ENCODE data around the gene CCDC61. TPM values are rescaled to one million over a fixed set of nuclear protein-coding genes. Genes with fewer than 3 reads are reported as not detected.

CCDC61 gene
- total and polyA plus RNA-seq, 2 of the 8 experiments (the other 6 are each of a cell fraction or from before 2014, with no cell fraction given), result 7.8 to 17.4 TPM

DNA sequence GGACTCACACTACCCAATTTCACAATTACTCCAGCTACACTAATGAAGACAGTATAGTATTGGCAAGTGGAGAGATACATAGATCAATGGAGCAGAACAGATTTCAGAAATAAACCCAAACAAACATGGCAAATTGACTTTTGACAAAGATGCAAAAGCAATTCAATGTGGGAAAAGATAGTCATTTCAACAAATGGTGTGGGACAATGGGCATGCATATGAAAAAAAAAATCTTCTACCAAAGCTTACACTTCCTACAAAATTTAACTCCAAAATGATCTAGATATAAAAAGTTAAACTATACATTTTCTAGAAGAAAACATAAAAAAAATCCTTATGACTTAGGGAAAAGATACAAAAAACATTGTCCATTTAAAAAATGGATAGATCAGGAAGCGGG lies 48.3 kb downstream of the CCDC61 start:
- Histone ChIP-seq H3K27me3 (replicated peaks in 1 of 4; ENCODE audit: control insufficient read depth in 3 of 4, extremely low read depth in 1 of 4, insufficient read depth in 3 of 4, low read length in 3 of 4) (peaks cover 0 to 2% (median 2%) of the 10 kb centered on the region in 4 experiments; a peak in 5 of 7 replicates), H2BK5ac (ENCODE audit: low read depth, low read length) (no peak overlapping the region), H3K27ac (ENCODE audit: low read depth, low read length) (no peak overlapping the region), H3K23me2 (ENCODE audit: low read depth, low read length) (no peaks in the 10 kb centered on the region), H3K9ac (replicated peaks in 1 of 4; ENCODE audit: extremely low read depth in 1 of 4, low read depth in 3 of 4, low read length in 3 of 4) (no peak overlapping the region), H3K23ac (ENCODE audit: insufficient read length) (no peak overlapping the region), H3K4me2 (ENCODE audit: insufficient read depth in 1 of 2, low read depth in 2 of 2, low read length in 2 of 2) (no peak overlapping the region), H3K9me3 (ENCODE audit: insufficient read depth in 2 of 2, low read depth in 1 of 2, low read length in 1 of 2) (peaks cover 8 to 25% of the 10 kb centered on the region in 2 experiments; a peak in 3 of 4 replicates), H2BK20ac (ENCODE audit: low read length) (no peak overlapping the region), H4K20me1 (replicated peaks in 1 of 2; ENCODE audit: control insufficient read depth in 1 of 2, insufficient read depth in 2 of 2, low read length in 2 of 2) (no peaks in the 10 kb centered on the region), H2BK120ac (replicated peaks; ENCODE audit: low read depth, low read length) (no peak overlapping the region), H3K56ac (replicated peaks; ENCODE audit: insufficient read length, low read depth, low read length) (no peak overlapping the region), H2AK5ac (ENCODE audit: low read depth, low read length) (no peak overlapping the region), H3K14ac (ENCODE audit: insufficient read length) (no peak overlapping the region), H3K79me2 (ENCODE audit: control insufficient read depth in 1 of 2, insufficient read depth in 2 of 2, low read length in 2 of 2) (no peaks in the 10 kb centered on the region), H3K36me3 (ENCODE audit: control insufficient read depth in 2 of 4, insufficient read depth in 4 of 4, low read length in 3 of 4) (no peaks in the 10 kb centered on the region), H3K79me1 (ENCODE audit: low read depth, low read length) (no peaks in the 10 kb centered on the region; the same call in 1 of the 2 replicates), H2AFZ (ENCODE audit: low read length) (no peak overlapping the region), H4K5ac (ENCODE audit: insufficient read length, low read depth, low read length) (no peak overlapping the region), H3K4me1 (replicated peaks in 1 of 4; ENCODE audit: control insufficient read depth in 3 of 4, insufficient read depth in 4 of 4, low read length in 3 of 4) (no peaks in the 10 kb centered on the region), H3K4ac (replicated peaks; ENCODE audit: insufficient read length, low read depth, low read length) (no peak overlapping the region), H2BK15ac (ENCODE audit: low read length) (no peak overlapping the region), H2BK12ac (ENCODE audit: low read depth, low read length) (no peak overlapping the region), H3K18ac (ENCODE audit: extremely low read depth, low read length) (no peak overlapping the region), H4K91ac (replicated peaks; ENCODE audit: insufficient read length, low read length) (no peak overlapping the region), H4K8ac (ENCODE audit: extremely low read depth, insufficient read depth, low read length) (no peak overlapping the region), H3K4me3 (ENCODE audit: extremely low read depth in 1 of 4, insufficient read depth in 2 of 4, low read depth in 3 of 4, low read length in 4 of 4) (no peak overlapping the region)
- no peak for FAIRE-seq
- ChIA-PET POLR2A (ENCODE audit: partially characterized antibody) (no interaction called here), CTCF (ENCODE audit: partially characterized antibody) (interaction anchor here (0.8 to 4.6 kb wide), 5 partner anchors 11 to 21 kb away, joined by 3 to 34 read pairs (median 4); no protein-coding TSS in a partner anchor)
- no peak for TF ChIP-seq CEBPB (IDR thresholded peaks at IDR 0.05; ENCODE audit: low read depth, low read length)
- no peak for TF ChIP-seq TCF12 (IDR thresholded peaks at IDR 0.05; ENCODE audit: low read depth, low read length)
- no peak for TF ChIP-seq SP4 (IDR thresholded peaks at IDR 0.05; ENCODE audit: low read length)
- TF ChIP-seq EGR1 (IDR thresholded peaks at IDR 0.05; ENCODE audit: borderline replicate concordance, low read depth, low read length), result no peak
- TF ChIP-seq, protein P1, sequence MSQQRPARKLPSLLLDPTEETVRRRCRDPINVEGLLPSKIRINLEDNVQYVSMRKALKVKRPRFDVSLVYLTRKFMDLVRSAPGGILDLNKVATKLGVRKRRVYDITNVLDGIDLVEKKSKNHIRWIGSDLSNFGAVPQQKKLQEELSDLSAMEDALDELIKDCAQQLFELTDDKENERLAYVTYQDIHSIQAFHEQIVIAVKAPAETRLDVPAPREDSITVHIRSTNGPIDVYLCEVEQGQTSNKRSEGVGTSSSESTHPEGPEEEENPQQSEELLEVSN (IDR thresholded peaks at IDR 0.05), result no peak
- WGBS, 2 experiments (ENCODE audit: extremely low coverage in 1 of 2, insufficient coverage in 1 of 2, insufficient read length in 1 of 2, insufficient replicate concordance in 2 of 2, low coverage in 1 of 2, low lambda C conversion rate in 2 of 2, missing lambda C conversion rate in 1 of 2), result 75% methylated on average over 1 of the region's 1 CpG; no CpG with 5 or more reads in 1 of the 2 experiments
- DNase-seq (ENCODE audit: low read depth in 1 of 2, low spot score in 2 of 2), result no peak

Measured in H1 (cell line).